ENCODE data around the gene DMRTB1. TPM values are rescaled to one million over a fixed set of nuclear protein-coding genes. Genes with fewer than 3 reads are reported as not detected.
A peak's percentile ranks its signal among the peaks of the same experiment; 100 is the strongest.

The DMRTB1 gene
- total RNA-seq, 2 donors from 2014 or later: not detected

DNA sequence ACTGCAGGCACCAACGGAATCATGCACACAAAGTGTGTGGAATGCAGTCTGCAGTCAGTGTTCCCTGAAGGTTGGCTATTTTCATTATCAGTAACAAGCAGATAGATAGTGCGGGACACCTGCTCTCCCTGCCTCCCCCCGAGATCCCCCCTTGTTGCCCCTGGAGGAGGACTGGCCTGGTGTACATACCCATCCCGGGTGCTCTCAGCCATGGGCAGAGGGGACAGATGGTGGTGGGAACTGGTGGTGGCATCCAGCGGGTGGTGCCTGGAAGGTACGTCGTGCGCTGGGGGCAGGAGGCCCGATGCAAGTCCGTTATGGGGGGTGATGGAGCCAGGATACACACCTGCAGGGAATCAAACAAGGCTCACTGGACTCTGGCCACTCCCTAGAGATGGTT, 55.2 kb downstream of the DMRTB1 start:
- Histone ChIP-seq H3K36me3 (ENCODE audit: control insufficient read depth, insufficient read depth, low read length) (no peaks in the 10 kb centered on the region), H3K9me3 (ENCODE audit: control insufficient read depth, low read length) (no peaks in the 10 kb centered on the region), H3K27me3 (ENCODE audit: control insufficient read depth, insufficient read depth, low read length, poor library complexity, severe bottlenecking) (no peaks in the 10 kb centered on the region), H3K27ac (ENCODE audit: low read depth, low read length) (no peak overlapping the region), H3K9ac (ENCODE audit: extremely low read depth, low read length, poor library complexity, severe bottlenecking) (no peak overlapping the region), H3K4me1 (ENCODE audit: control insufficient read depth, insufficient read depth, low read length) (peaks cover 22% of the 10 kb centered on the region), H3K4me3 (ENCODE audit: low read length) (no peak overlapping the region)
- 92 to 93% methylated on average over 4 to 10 of the region's 10 CpGs for WGBS, 2 experiments (ENCODE audit: insufficient coverage in 1 of 2, insufficient read length in 1 of 2)
- H3K27ac Mint-ChIP-seq: peak overlapping the region; percentile 8
- H3K36me3 Mint-ChIP-seq (ENCODE audit: low read depth): no peaks in the 10 kb centered on the region
- no peak for DNase-seq
- peaks cover 2% of the 10 kb centered on the region for H3K27me3 Mint-ChIP-seq (ENCODE audit: insufficient read depth)
- no peaks in the 10 kb centered on the region for H3K9me3 Mint-ChIP-seq
- H3K4me3 Mint-ChIP-seq: no peak overlapping the region
- peaks cover 28% of the 10 kb centered on the region for H3K4me1 Mint-ChIP-seq
- TF ChIP-seq, protein P1, sequence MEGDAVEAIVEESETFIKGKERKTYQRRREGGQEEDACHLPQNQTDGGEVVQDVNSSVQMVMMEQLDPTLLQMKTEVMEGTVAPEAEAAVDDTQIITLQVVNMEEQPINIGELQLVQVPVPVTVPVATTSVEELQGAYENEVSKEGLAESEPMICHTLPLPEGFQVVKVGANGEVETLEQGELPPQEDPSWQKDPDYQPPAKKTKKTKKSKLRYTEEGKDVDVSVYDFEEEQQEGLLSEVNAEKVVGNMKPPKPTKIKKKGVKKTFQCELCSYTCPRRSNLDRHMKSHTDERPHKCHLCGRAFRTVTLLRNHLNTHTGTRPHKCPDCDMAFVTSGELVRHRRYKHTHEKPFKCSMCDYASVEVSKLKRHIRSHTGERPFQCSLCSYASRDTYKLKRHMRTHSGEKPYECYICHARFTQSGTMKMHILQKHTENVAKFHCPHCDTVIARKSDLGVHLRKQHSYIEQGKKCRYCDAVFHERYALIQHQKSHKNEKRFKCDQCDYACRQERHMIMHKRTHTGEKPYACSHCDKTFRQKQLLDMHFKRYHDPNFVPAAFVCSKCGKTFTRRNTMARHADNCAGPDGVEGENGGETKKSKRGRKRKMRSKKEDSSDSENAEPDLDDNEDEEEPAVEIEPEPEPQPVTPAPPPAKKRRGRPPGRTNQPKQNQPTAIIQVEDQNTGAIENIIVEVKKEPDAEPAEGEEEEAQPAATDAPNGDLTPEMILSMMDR (conservative IDR thresholded peaks at IDR 0.05): no peak

DNA sequence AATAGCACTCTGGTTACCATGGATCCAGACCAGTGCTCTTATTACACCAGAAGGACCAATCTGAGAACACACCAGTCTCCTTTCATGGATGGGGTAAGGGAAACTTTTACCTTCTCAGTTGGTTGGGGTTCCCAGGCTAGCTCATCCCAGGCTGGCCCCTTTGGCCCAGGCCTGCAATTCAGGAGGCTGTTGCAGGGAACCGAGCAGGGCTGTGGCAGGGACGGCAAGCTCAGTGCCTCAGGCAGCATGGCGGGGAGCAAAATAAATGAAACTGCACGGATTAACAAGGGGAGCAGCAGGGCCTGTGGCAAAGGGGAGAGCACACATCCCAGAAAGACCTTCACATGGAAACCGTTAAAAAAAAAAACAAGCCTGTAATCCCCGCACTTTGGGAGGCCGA, 57.0 kb downstream of the DMRTB1 start:
- TF ChIP-seq, protein P1 (conservative IDR thresholded peaks at IDR 0.05): no peak
- no peaks in the 10 kb centered on the region for H3K9me3 Mint-ChIP-seq
- no peak for DNase-seq
- Histone ChIP-seq H3K27ac (ENCODE audit: low read depth, low read length) (no peak overlapping the region), H3K4me3 (ENCODE audit: low read length) (no peak overlapping the region), H3K4me1 (ENCODE audit: control insufficient read depth, insufficient read depth, low read length) (peaks cover 21% of the 10 kb centered on the region), H3K27me3 (ENCODE audit: control insufficient read depth, insufficient read depth, low read length, poor library complexity, severe bottlenecking) (no peaks in the 10 kb centered on the region), H3K9ac (ENCODE audit: extremely low read depth, low read length, poor library complexity, severe bottlenecking) (no peak overlapping the region), H3K9me3 (ENCODE audit: control insufficient read depth, low read length) (no peaks in the 10 kb centered on the region), H3K36me3 (ENCODE audit: control insufficient read depth, insufficient read depth, low read length) (no peaks in the 10 kb centered on the region)
- H3K4me1 Mint-ChIP-seq: peaks cover 28% of the 10 kb centered on the region
- no peaks in the 10 kb centered on the region for H3K36me3 Mint-ChIP-seq (ENCODE audit: low read depth)
- WGBS, 2 experiments (ENCODE audit: insufficient coverage in 1 of 2, insufficient read length in 1 of 2): 87 to 90% methylated on average over 4 to 7 of the region's 7 CpGs
- no peak overlapping the region for H3K27ac Mint-ChIP-seq
- H3K4me3 Mint-ChIP-seq: no peak overlapping the region
- peaks cover 2% of the 10 kb centered on the region for H3K27me3 Mint-ChIP-seq (ENCODE audit: insufficient read depth)

Other genes starting within 250 kb of the DMRTB1 start
- gene CZIB, start 238.8 kb upstream of the DMRTB1 start, total RNA-seq: 10 to 100 TPM; 64.4 to 74.2 TPM
- 10 to 100 TPM; 59.1 to 74.7 TPM for gene MAGOH, start 220.9 kb upstream of the DMRTB1 start, total RNA-seq
- 10 to 100 TPM; 29.1 to 39.6 TPM for gene LRP8, start 131.3 kb upstream of the DMRTB1 start, total RNA-seq